GM12875 (cell line): ENCODE results near the gene B3GALT2.
"Not testable (repeated sequence)": the region's sequence is repeated elsewhere in the genome, so short reads cannot be mapped to it uniquely, and the experiment has no call there.

Experiments
- H3K4me3 ChIP-seq: one replicate; pipeline ENCODE4 v1.5.1; 2011; ENCODE audit warnings: low read depth, low read length, control low read depth
- CTCF ChIP-seq: IDR thresholded peaks from 2 replicates; pipeline ENCODE4 v1.5.1; 2011; ENCODE audit warnings: low read depth, mild to moderate bottlenecking, control low read depth, inconsistent platforms, low read length, moderate library complexity, borderline replicate concordance; ENCODE audit not compliant: insufficient read depth

The B3GALT2 gene, protein sequence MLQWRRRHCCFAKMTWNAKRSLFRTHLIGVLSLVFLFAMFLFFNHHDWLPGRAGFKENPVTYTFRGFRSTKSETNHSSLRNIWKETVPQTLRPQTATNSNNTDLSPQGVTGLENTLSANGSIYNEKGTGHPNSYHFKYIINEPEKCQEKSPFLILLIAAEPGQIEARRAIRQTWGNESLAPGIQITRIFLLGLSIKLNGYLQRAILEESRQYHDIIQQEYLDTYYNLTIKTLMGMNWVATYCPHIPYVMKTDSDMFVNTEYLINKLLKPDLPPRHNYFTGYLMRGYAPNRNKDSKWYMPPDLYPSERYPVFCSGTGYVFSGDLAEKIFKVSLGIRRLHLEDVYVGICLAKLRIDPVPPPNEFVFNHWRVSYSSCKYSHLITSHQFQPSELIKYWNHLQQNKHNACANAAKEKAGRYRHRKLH

GRCh38 chr1:193185901-193186731 is at the start of gene B3GALT2:
B3GALT2 (minus strand) TSS chr1:193186613; CDS start chr1:193181562, 5,051 bp downstream.
- TF ChIP-seq CTCF = no peak
- H3K4me3 ChIP-seq = no peak within 1 kb of the TSS

- TF ChIP-seq CTCF = no peak
- no peak overlapping the region for H3K4me3 ChIP-seq
These were observed 48.1 kb upstream of the B3GALT2 start for GRCh38 chr1:193234530-193234929.

DNA sequence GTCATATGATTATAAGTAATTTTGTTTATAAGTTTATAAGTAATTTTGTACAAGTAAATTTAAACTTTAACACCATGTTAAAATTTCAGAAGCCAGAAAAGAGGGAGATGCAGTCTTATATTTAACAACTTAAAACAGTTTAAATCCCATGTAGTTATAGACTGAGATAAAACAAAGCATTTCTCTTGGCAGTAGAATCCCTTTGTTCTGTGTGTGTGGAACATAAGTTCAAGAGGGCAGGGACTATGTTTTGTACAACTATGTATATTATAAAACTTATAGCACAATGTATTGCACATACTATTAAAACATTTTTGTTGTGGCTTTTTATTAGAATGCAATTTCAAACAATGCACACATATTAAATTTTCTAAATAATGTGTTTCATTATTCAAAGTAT is 44.7 kb upstream of the B3GALT2 start:
- not testable (repeated sequence) for H3K4me3 ChIP-seq

- no peak for TF ChIP-seq CTCF
- no peak overlapping the region for H3K4me3 ChIP-seq
These were observed 42.7 kb upstream of the B3GALT2 start for GRCh38 chr1:193229136-193229535.

DNA sequence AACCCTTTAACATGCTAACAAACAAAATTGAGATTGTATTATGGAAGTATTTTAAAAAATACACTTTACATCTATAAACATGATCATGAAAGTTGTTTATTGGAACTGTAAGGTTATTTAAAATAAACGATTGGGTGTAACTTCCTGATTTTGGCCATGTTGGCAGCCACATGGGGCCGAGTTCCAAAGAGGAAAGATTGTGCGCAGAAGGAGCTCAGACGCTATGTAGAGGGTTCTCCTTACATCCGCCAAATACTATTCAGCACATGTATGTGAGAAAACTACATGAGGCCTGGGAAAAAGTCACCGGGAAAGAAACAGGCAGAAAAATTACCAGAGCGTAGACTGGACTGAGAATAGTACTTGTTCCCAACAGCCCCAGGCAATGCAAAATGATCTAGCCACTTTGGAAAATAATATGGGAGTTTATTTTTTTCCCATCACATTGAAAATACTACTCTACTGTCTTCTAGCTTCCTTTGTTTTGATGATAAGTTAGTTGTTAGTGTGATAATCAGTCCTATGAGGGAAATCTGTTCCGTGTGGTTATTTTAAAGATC is 35.7 kb upstream of the B3GALT2 start:
- TF ChIP-seq CTCF = no peak
- H3K4me3 ChIP-seq = no peak overlapping the region

GRCh38 chr1:193221651-193222050 is 35.2 kb upstream of the B3GALT2 start:
- no peak for TF ChIP-seq CTCF
- H3K4me3 ChIP-seq = no peak overlapping the region

DNA sequence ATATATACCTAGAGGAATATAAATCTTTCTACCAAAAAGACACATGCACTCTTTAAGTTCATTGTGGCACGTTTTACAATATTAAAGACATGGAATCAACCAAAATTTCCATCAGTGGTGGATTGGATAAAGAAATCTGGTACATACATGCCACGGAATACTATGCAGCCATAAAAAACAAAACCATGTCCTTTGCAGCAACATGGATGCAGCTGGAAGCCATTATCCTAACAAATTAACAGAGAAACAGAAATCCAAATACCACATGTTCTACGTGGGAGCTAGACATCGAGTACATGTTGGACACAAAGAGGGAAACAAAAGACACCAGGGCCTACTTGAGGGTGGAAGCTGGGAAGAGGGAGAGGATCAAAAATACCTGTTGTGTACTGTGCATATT is 33.0 kb upstream of the B3GALT2 start:
- H3K4me3 ChIP-seq = no peak overlapping the region
- no peak for TF ChIP-seq CTCF
